ENCODE data around the gene ADISSP.

The ADISSP gene

GRCh38 chr20:3751305-3751674, 16.3 kb downstream of the ADISSP start:
- TF ChIP-seq, protein P1, sequence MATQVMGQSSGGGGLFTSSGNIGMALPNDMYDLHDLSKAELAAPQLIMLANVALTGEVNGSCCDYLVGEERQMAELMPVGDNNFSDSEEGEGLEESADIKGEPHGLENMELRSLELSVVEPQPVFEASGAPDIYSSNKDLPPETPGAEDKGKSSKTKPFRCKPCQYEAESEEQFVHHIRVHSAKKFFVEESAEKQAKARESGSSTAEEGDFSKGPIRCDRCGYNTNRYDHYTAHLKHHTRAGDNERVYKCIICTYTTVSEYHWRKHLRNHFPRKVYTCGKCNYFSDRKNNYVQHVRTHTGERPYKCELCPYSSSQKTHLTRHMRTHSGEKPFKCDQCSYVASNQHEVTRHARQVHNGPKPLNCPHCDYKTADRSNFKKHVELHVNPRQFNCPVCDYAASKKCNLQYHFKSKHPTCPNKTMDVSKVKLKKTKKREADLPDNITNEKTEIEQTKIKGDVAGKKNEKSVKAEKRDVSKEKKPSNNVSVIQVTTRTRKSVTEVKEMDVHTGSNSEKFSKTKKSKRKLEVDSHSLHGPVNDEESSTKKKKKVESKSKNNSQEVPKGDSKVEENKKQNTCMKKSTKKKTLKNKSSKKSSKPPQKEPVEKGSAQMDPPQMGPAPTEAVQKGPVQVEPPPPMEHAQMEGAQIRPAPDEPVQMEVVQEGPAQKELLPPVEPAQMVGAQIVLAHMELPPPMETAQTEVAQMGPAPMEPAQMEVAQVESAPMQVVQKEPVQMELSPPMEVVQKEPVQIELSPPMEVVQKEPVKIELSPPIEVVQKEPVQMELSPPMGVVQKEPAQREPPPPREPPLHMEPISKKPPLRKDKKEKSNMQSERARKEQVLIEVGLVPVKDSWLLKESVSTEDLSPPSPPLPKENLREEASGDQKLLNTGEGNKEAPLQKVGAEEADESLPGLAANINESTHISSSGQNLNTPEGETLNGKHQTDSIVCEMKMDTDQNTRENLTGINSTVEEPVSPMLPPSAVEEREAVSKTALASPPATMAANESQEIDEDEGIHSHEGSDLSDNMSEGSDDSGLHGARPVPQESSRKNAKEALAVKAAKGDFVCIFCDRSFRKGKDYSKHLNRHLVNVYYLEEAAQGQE (IDR thresholded peaks at IDR 0.05; ENCODE audit: insufficient read depth in 1 of 2, low read depth in 2 of 2, low read length in 2 of 2), result no peak
- TF ChIP-seq SIN3A (IDR thresholded peaks at IDR 0.05; ENCODE audit: borderline replicate concordance, insufficient read depth, low read length) (no peak), TAF1 (IDR thresholded peaks at IDR 0.05; ENCODE audit: borderline replicate concordance, insufficient read depth, low read length) (no peak), POLR2AphosphoS5 (IDR thresholded peaks at IDR 0.05; ENCODE audit: low read depth, low read length) (no peak), FOXP2 (optimal IDR thresholded peaks at IDR 0.05; ENCODE audit: borderline replicate concordance, extremely low read depth, extremely low read length, insufficient read depth) (no peak)

DNA sequence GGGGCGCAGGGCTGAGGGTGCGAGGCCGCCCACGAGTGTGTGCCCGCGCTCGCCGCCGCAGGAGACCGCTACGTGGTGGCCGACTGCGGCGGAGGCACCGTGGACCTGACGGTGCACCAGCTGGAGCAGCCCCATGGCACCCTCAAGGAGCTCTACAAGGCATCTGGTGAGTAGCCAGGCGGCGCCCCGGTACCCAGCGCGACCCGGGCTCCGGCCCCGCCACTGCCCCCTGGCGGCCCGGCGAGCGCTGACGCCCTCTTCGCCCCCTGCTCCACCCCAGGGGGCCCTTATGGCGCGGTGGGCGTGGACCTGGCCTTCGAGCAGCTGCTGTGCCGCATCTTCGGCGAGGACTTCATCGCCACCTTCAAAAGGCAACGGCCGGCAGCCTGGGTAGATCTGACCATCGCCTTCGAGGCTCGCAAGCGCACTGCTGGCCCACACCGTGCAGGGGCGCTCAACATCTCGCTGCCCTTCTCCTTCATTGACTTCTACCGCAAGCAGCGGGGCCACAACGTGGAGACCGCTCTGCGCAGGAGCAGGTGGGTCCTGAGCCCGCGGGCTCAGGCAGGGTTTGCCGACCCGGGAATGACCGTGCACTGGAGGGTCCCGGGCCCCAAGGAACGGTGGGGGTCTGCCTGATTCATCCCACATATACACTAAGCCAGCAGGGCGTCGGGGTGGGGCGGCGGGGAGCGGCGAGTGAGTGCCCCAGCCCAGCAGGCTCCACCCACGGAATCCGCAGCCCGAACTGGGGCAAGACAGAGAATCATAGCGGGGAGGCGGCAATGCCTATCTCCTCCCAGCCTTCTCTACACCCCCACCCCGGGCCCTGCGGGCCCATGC, 17.6 kb downstream of the ADISSP start:
- TF ChIP-seq POLR2AphosphoS5 (IDR thresholded peaks at IDR 0.05; ENCODE audit: low read depth, low read length) (no peak), SIN3A (IDR thresholded peaks at IDR 0.05; ENCODE audit: borderline replicate concordance, insufficient read depth, low read length) (no peak), TAF1 (IDR thresholded peaks at IDR 0.05; ENCODE audit: borderline replicate concordance, insufficient read depth, low read length) (no peak), FOXP2 (optimal IDR thresholded peaks at IDR 0.05; ENCODE audit: borderline replicate concordance, extremely low read depth, extremely low read length, insufficient read depth) (no peak)
- TF ChIP-seq, protein P1 (IDR thresholded peaks at IDR 0.05; ENCODE audit: insufficient read depth in 1 of 2, low read depth in 2 of 2, low read length in 2 of 2), result no peak

DNA sequence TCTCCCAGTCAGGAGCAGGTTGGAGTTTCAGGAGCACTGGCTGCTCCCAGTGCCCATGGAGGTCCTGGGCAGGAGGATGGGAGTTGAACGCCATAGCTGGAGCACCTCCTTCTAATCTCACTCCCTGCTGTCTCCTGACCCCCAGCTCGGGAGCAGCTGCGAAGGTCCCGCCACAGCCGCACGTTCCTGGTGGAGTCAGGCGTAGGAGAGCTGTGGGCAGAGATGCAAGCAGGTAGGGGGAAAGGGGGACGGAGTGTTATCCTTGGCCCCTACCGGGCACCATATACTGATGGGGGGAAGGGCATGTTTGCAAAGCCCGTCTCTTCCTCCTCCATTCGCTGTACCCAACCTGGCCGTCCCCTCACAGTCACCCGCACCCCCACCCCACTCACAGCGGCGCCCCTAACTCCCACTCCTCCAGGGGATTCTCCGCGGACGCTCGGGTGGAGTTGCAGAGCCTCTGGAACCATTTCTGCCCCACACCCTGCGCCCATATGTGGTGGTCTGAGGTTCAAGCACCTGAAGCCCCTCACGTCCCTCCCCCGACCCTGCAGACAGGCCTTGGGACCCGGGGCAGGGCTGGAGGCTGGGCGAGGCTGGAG, 18.4 kb downstream of the ADISSP start:
- TF ChIP-seq POLR2AphosphoS5 (IDR thresholded peaks at IDR 0.05; ENCODE audit: low read depth, low read length) (no peak), TAF1 (IDR thresholded peaks at IDR 0.05; ENCODE audit: borderline replicate concordance, insufficient read depth, low read length) (no peak), SIN3A (IDR thresholded peaks at IDR 0.05; ENCODE audit: borderline replicate concordance, insufficient read depth, low read length) (no peak), FOXP2 (optimal IDR thresholded peaks at IDR 0.05; ENCODE audit: borderline replicate concordance, extremely low read depth, extremely low read length, insufficient read depth) (no peak)
- TF ChIP-seq, protein P1 (IDR thresholded peaks at IDR 0.05; ENCODE audit: insufficient read depth in 1 of 2, low read depth in 2 of 2, low read length in 2 of 2), result no peak

GRCh38 chr20:3748073-3748472, 19.5 kb downstream of the ADISSP start:
- no peak for TF ChIP-seq POLR2AphosphoS5 (IDR thresholded peaks at IDR 0.05; ENCODE audit: low read depth, low read length)
- TF ChIP-seq SIN3A (IDR thresholded peaks at IDR 0.05; ENCODE audit: borderline replicate concordance, insufficient read depth, low read length), result no peak
- no peak for TF ChIP-seq TAF1 (IDR thresholded peaks at IDR 0.05; ENCODE audit: borderline replicate concordance, insufficient read depth, low read length)
- TF ChIP-seq, protein P1 (IDR thresholded peaks at IDR 0.05; ENCODE audit: insufficient read depth in 1 of 2, low read depth in 2 of 2, low read length in 2 of 2), result no peak
- TF ChIP-seq FOXP2 (optimal IDR thresholded peaks at IDR 0.05; ENCODE audit: borderline replicate concordance, extremely low read depth, extremely low read length, insufficient read depth), result no peak
